Coronary artery (tissue), 2 donors: ENCODE data around the gene NKX2-2.
A peak's percentile ranks its signal among the peaks of the same experiment; 100 is the strongest.

Experiments used
- DNase-seq: peaks from one replicate; pipeline ENCODE4 v3.0.0-alpha.2; 2017; ENCODE audit warnings: low spot score
- H3K27ac ChIP-seq, 2 donors: fragments of 200-600 bp; sonication (generic); one replicate each; pipeline ENCODE4 v1.5.1; 2016 to 2019
- H3K4me3 ChIP-seq: fragments of 200-600 bp; sonication (generic); 2 replicates; pipeline ENCODE4 v1.5.1; 2016; ENCODE audit warnings: mild to moderate bottlenecking, moderate library complexity
- CTCF ChIP-seq: fragments of 200-600 bp; sonication (generic); IDR thresholded peaks from one replicate; pipeline ENCODE4 v1.5.1; 2019; ENCODE audit warnings: antibody characterized with exemption

NKX2-2 gene

GRCh38 chr20:21516861-21517565 is 3.1 kb upstream of the NKX2-2 start:
- Histone ChIP-seq H3K4me3 (peak overlapping the region; percentile 33), H3K27ac (no peak overlapping the region)
- TF ChIP-seq CTCF, result no peak
- DNase-seq, result no peak

GRCh38 chr20:21516180-21516567 is 2.3 kb upstream of the NKX2-2 start:
- peak; percentile 22 for DNase-seq
- Histone ChIP-seq H3K27ac (no peak overlapping the region), H3K4me3 (no peak overlapping the region)
- no peak for TF ChIP-seq CTCF

- no peak for TF ChIP-seq CTCF
- Histone ChIP-seq H3K27ac (no peak overlapping the region), H3K4me3 (peak overlapping the region; percentile 55)
- peak; percentile 29 for DNase-seq
Measured at GRCh38 chr20:21515300-21516179, 1.7 kb upstream of the NKX2-2 start.

- H3K4me3 ChIP-seq, result peak overlapping the region; percentile 55
- peak; percentile 56 for DNase-seq
- no peak overlapping the region for H3K27ac ChIP-seq
- no peak for TF ChIP-seq CTCF
Measured at GRCh38 chr20:21514553-21515251, 838 bp upstream of the NKX2-2 start.

- TF ChIP-seq CTCF, result no peak
- Histone ChIP-seq H3K4me3 (peak overlapping the region; percentile 55), H3K27ac (no peak overlapping the region)
- peak; percentile 64 for DNase-seq
Measured at GRCh38 chr20:21513181-21513663, 642 bp downstream of the NKX2-2 start.

GRCh38 chr20:21512634-21513180 is 1.2 kb downstream of the NKX2-2 start:
- TF ChIP-seq CTCF, result no peak
- Histone ChIP-seq H3K4me3 (peak overlapping the region; percentile 55), H3K27ac (no peak overlapping the region)
- peak; percentile 46 for DNase-seq
